ENCODE data around the gene MRTFA. TPM values are rescaled to one million over a fixed set of nuclear protein-coding genes. Genes with fewer than 3 reads are reported as not detected.
A peak's percentile ranks its signal among the peaks of the same experiment; 100 is the strongest.

The MRTFA gene
- total and polyA plus RNA-seq, 12 donors = 12.3 to 141 (median 41.6) TPM

DNA sequence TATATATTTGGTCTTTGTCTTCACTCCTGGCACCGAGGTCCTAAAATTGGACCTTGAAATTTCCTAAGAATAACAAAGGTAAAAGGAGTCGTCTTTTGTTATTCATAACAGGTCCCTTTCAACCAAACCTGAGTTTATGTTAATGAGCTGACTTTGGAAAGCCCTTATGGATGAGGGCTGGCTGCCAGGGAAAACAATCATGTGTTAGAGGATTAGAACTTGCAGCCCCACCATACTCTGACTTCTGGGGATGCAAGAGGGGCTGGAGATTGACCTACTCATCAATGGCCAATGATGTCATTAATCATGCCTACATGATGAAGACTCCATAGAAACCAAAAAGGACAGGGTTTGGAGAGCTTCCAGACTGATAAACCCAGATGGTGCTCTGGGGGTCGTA is 118.9 kb downstream of the MRTFA start:
- no peak for DNase-seq
- WGBS, 4 donors = 66 to 76% (median 69%) methylated on average over 3 of the region's 3 CpGs
- intact Hi-C loops (cut with DNase I) = no loop called here

DNA sequence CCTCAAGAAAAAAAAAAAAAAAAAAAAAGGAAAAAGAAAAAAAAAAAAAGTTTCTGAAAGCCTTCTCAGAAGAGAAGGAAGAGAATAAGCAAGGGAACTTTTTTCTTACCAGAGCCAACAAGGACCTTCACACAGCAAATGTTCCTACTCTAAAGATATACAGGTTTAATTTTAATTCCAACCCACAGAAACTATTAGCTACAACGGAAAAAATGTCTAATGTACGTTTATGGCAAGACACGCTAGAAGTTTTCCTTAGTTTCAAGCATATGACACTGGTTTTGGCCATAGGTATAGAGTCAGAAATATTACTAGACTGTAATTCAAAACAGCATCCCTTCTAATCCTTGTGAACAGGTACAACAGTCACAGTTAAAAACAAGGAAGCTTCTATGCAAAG is 120.1 kb downstream of the MRTFA start:
- no peak for DNase-seq
- Histone ChIP-seq H3K27me3 (no peaks in the 10 kb centered on the region), H3K36me3 (replicated peaks in 1 of 2) (no peaks in the 10 kb centered on the region), H3K27ac (no peak overlapping the region), H3K4me3 (no peak overlapping the region), H3K9me3 (replicated peaks in 1 of 3) (no peaks in the 10 kb centered on the region), H3K4me1 (replicated peaks in 1 of 2) (peaks cover 4 to 16% of the 10 kb centered on the region in 2 donors)
- no peak for TF ChIP-seq POLR2A (IDR thresholded peaks at IDR 0.05)
- TF ChIP-seq, protein P1, sequence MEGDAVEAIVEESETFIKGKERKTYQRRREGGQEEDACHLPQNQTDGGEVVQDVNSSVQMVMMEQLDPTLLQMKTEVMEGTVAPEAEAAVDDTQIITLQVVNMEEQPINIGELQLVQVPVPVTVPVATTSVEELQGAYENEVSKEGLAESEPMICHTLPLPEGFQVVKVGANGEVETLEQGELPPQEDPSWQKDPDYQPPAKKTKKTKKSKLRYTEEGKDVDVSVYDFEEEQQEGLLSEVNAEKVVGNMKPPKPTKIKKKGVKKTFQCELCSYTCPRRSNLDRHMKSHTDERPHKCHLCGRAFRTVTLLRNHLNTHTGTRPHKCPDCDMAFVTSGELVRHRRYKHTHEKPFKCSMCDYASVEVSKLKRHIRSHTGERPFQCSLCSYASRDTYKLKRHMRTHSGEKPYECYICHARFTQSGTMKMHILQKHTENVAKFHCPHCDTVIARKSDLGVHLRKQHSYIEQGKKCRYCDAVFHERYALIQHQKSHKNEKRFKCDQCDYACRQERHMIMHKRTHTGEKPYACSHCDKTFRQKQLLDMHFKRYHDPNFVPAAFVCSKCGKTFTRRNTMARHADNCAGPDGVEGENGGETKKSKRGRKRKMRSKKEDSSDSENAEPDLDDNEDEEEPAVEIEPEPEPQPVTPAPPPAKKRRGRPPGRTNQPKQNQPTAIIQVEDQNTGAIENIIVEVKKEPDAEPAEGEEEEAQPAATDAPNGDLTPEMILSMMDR (IDR thresholded peaks at IDR 0.05) = no peak
- intact Hi-C loops (cut with DNase I) = no loop called here
- WGBS, 4 donors = 78 to 86% (median 83%) methylated on average over 3 of the region's 3 CpGs

More for the DNA sequence above, 118.9 kb downstream of the MRTFA start:
- Histone ChIP-seq H3K36me3 (replicated peaks in 1 of 2) (no peaks in the 10 kb centered on the region), H3K27me3 (no peaks in the 10 kb centered on the region), H3K9me3 (replicated peaks in 1 of 3) (no peaks in the 10 kb centered on the region), H3K4me1 (replicated peaks in 1 of 2) (peaks cover 4 to 10% of the 10 kb centered on the region in 2 donors), H3K27ac (no peak overlapping the region), H3K4me3 (no peak overlapping the region)
- TF ChIP-seq, protein P1 (IDR thresholded peaks at IDR 0.05) = no peak
- no peak for TF ChIP-seq POLR2A (IDR thresholded peaks at IDR 0.05)

GRCh38 chr22:40512426-40513136 is 123.9 kb downstream of the MRTFA start:
- intact Hi-C loops (cut with DNase I) = no loop called here
- no peak overlapping the region for H3K4me3 ChIP-seq
- 60 to 62% (median 60%) methylated on average over 2 of the region's 2 CpGs for WGBS, 4 donors
- H3K9me3 ChIP-seq (replicated peaks in 1 of 3) = no peaks in the 10 kb centered on the region
- no peak for TF ChIP-seq POLR2A (IDR thresholded peaks at IDR 0.05)
- TF ChIP-seq, protein P1 (IDR thresholded peaks at IDR 0.05) = no peak
- H3K27me3 ChIP-seq = no peaks in the 10 kb centered on the region
- H3K36me3 ChIP-seq (replicated peaks in 1 of 2) = no peaks in the 10 kb centered on the region
- peaks cover 23 to 44% of the 10 kb centered on the region in 2 donors for H3K4me1 ChIP-seq (replicated peaks in 1 of 2)
- H3K27ac ChIP-seq = peak overlapping the region in 2 of 5 donors; percentile 71 to 87
- DNase-seq = peak in 1 of 7 donors; percentile 47

GRCh38 chr22:40511604-40512003 is 124.9 kb downstream of the MRTFA start:
- Histone ChIP-seq H3K27me3 (no peaks in the 10 kb centered on the region), H3K27ac (peak overlapping the region in 2 of 5 donors; percentile 71 to 87), H3K9me3 (replicated peaks in 1 of 3) (no peaks in the 10 kb centered on the region), H3K4me3 (no peak overlapping the region), H3K4me1 (replicated peaks in 1 of 2) (peaks cover 23 to 54% of the 10 kb centered on the region in 2 donors), H3K36me3 (replicated peaks in 1 of 2) (no peaks in the 10 kb centered on the region)
- no peak for DNase-seq
- intact Hi-C loops (cut with DNase I) = no loop called here
- no peak for TF ChIP-seq POLR2A (IDR thresholded peaks at IDR 0.05)
- TF ChIP-seq, protein P1 (IDR thresholded peaks at IDR 0.05) = peak in 1 of 6 experiments; percentile 7

Measured in adrenal gland (tissue), 12 donors.